Parathyroid adenoma (tissue), 2 donors: ENCODE data around the gene THG1L.

ENCODE experiments used
- H2AFZ ChIP-seq: fragments of 300-600 bp; sonication (generic); one replicate; pipeline ENCODE4 v1.7.0; 2017; ENCODE audit warnings: antibody characterized with exemption, mild to moderate bottlenecking
- H3K27ac ChIP-seq: fragments of 300-600 bp; sonication (generic); one replicate; pipeline ENCODE4 v1.7.0; 2017
- H3K27me3 ChIP-seq: fragments of 300-600 bp; sonication (generic); one replicate; pipeline ENCODE4 v1.7.0; 2017; ENCODE audit warnings: low read length; ENCODE audit not compliant: control insufficient read depth, insufficient read depth
- H3K36me3 ChIP-seq: fragments of 300-600 bp; sonication (generic); one replicate; pipeline ENCODE4 v1.7.0; 2017; ENCODE audit warnings: low read length; ENCODE audit not compliant: control insufficient read depth, insufficient read depth
- H3K4me1 ChIP-seq: fragments of 300-600 bp; sonication (generic); one replicate; pipeline ENCODE4 v1.7.0; 2017; ENCODE audit warnings: control low read depth
- H3K4me2 ChIP-seq: fragments of 300-600 bp; sonication (generic); one replicate; pipeline ENCODE4 v1.7.0; 2017; ENCODE audit warnings: low read length
- H3K4me3 ChIP-seq: fragments of 300-600 bp; sonication (generic); one replicate; pipeline ENCODE4 v1.7.0; 2017; ENCODE audit warnings: low read depth, low read length
- H3K79me2 ChIP-seq: fragments of 300-600 bp; sonication (generic); one replicate; pipeline ENCODE4 v1.7.0; 2017; ENCODE audit warnings: control low read depth
- H3K9ac ChIP-seq: fragments of 300-600 bp; sonication (generic); one replicate; pipeline ENCODE4 v1.7.0; 2017; ENCODE audit warnings: mild to moderate bottlenecking
- H3K9me3 ChIP-seq: fragments of 300-600 bp; sonication (generic); one replicate; pipeline ENCODE4 v1.7.0; 2017; ENCODE audit warnings: low read length; ENCODE audit not compliant: control insufficient read depth
- CTCF ChIP-seq: fragments of 300-600 bp; sonication (generic); IDR thresholded peaks from one replicate; pipeline ENCODE4 v1.7.0; 2017; ENCODE audit warnings: antibody characterized with exemption, mild to moderate bottlenecking
- donor health status: primary hyperparathyroidism.

Gene THG1L

GRCh38 chr5:157708866-157709265 lies 22.4 kb upstream of the THG1L start:
- no peaks in the 10 kb centered on the region for H3K79me2 ChIP-seq
- no peaks in the 10 kb centered on the region for H3K27me3 ChIP-seq
- no peak overlapping the region for H2AFZ ChIP-seq
- no peaks in the 10 kb centered on the region for H3K4me1 ChIP-seq
- no peak overlapping the region for H3K9ac ChIP-seq
- no peak for TF ChIP-seq CTCF
- H3K4me3 ChIP-seq: no peak overlapping the region
- no peaks in the 10 kb centered on the region for H3K36me3 ChIP-seq
- no peak overlapping the region for H3K4me2 ChIP-seq
- no peak overlapping the region for H3K27ac ChIP-seq
- H3K9me3 ChIP-seq: no peaks in the 10 kb centered on the region

GRCh38 chr5:157709346-157709745 lies 21.9 kb upstream of the THG1L start:
- H3K9ac ChIP-seq: no peak overlapping the region
- H3K36me3 ChIP-seq: no peaks in the 10 kb centered on the region

GRCh38 chr5:157710431-157710830 lies 20.8 kb upstream of the THG1L start:
- Histone ChIP-seq H3K9ac (no peak overlapping the region), H3K4me2 (no peak overlapping the region), H3K27me3 (no peaks in the 10 kb centered on the region), H2AFZ (no peak overlapping the region), H3K9me3 (no peaks in the 10 kb centered on the region), H3K36me3 (no peaks in the 10 kb centered on the region), H3K27ac (no peak overlapping the region), H3K79me2 (no peaks in the 10 kb centered on the region), H3K4me1 (no peaks in the 10 kb centered on the region), H3K4me3 (no peak overlapping the region)
- TF ChIP-seq CTCF: no peak

More at GRCh38 chr5:157709346-157709745, 21.9 kb upstream of the THG1L start:
- Histone ChIP-seq H3K79me2 (no peaks in the 10 kb centered on the region), H3K27me3 (no peaks in the 10 kb centered on the region), H3K4me2 (no peak overlapping the region), H2AFZ (no peak overlapping the region), H3K4me3 (no peak overlapping the region), H3K4me1 (no peaks in the 10 kb centered on the region), H3K27ac (no peak overlapping the region), H3K9me3 (no peaks in the 10 kb centered on the region)
- TF ChIP-seq CTCF: no peak

DNA sequence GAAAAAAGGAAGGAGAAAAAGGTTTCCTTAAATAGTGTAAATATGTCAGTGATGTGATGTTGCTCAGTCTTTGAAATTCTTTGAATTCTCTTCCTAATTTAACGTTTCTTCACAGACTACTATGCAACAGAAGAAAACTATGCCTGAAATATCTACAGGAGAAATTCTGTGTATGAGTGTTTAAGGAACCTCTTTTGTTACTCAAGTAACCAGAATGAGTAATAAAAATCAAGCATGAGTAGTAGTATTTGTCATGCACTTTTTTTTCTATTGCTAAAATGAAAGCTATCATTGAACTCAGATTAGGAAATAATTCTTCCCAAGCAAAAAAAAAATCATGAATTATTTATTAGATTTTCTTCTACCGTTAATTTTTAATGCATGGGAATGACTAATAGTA lies 20.3 kb upstream of the THG1L start:
- H2AFZ ChIP-seq: no peak overlapping the region
- no peak overlapping the region for H3K27ac ChIP-seq
- H3K9me3 ChIP-seq: no peaks in the 10 kb centered on the region
- no peak overlapping the region for H3K4me2 ChIP-seq
- no peaks in the 10 kb centered on the region for H3K27me3 ChIP-seq
- H3K36me3 ChIP-seq: no peaks in the 10 kb centered on the region
- no peaks in the 10 kb centered on the region for H3K79me2 ChIP-seq
- H3K4me1 ChIP-seq: no peaks in the 10 kb centered on the region
- no peak overlapping the region for H3K4me3 ChIP-seq
- no peak for TF ChIP-seq CTCF
- no peak overlapping the region for H3K9ac ChIP-seq

- TF ChIP-seq CTCF: no peak
- Histone ChIP-seq H3K27me3 (no peaks in the 10 kb centered on the region), H3K4me3 (no peak overlapping the region), H3K27ac (no peak overlapping the region), H3K9ac (no peak overlapping the region), H2AFZ (no peak overlapping the region), H3K36me3 (no peaks in the 10 kb centered on the region), H3K79me2 (no peaks in the 10 kb centered on the region), H3K4me1 (no peaks in the 10 kb centered on the region), H3K4me2 (no peak overlapping the region), H3K9me3 (no peaks in the 10 kb centered on the region)
These were observed 17.2 kb upstream of the THG1L start for GRCh38 chr5:157713830-157714595.
